Omental fat pad (tissue), 4 donors: ENCODE data around the gene CNGA2. TPM values are rescaled to one million over a fixed set of nuclear protein-coding genes. Genes with fewer than 3 reads are reported as not detected.

ENCODE experiments used
- ATAC-seq: fragments of 150-250 bp; one replicate; pipeline ENCODE4 v1.9.1; 2016; ENCODE audit warnings: mild to moderate bottlenecking, moderate library complexity; ENCODE audit not compliant: low FRiP score
- DNase-seq: peaks from one replicate; pipeline ENCODE4 v3.0.0-alpha.2; 2019; ENCODE audit warnings: low spot score
- total RNA-seq, 4 donors: library from RNA; depleted of rRNA; stranded (reverse); fragments of >200 nt; gene quantifications; one replicate each; pipeline ENCODE4 v1.1.0, GENCODE V29; 2016
- TF ChIP-seq, protein P1 (sequence below), 3 donors: fragments of 450-650 bp; IDR thresholded peaks; one replicate each; pipeline ENCODE4 v1.5.1; 2016 to 2017; ENCODE audit warnings: antibody characterized with exemption in 3 of 3, mild to moderate bottlenecking in 3 of 3, moderate library complexity in 2 of 3

Gene CNGA2
- total RNA-seq, 4 donors from 2014 or later = not detected

GRCh38 chrX:151701531-151701930, 33.0 kb upstream of the CNGA2 start:
- DNase-seq (no peak), ATAC-seq (no peak)
- TF ChIP-seq, protein P1, sequence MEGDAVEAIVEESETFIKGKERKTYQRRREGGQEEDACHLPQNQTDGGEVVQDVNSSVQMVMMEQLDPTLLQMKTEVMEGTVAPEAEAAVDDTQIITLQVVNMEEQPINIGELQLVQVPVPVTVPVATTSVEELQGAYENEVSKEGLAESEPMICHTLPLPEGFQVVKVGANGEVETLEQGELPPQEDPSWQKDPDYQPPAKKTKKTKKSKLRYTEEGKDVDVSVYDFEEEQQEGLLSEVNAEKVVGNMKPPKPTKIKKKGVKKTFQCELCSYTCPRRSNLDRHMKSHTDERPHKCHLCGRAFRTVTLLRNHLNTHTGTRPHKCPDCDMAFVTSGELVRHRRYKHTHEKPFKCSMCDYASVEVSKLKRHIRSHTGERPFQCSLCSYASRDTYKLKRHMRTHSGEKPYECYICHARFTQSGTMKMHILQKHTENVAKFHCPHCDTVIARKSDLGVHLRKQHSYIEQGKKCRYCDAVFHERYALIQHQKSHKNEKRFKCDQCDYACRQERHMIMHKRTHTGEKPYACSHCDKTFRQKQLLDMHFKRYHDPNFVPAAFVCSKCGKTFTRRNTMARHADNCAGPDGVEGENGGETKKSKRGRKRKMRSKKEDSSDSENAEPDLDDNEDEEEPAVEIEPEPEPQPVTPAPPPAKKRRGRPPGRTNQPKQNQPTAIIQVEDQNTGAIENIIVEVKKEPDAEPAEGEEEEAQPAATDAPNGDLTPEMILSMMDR (IDR thresholded peaks at IDR 0.05) = no peak

GRCh38 chrX:151702026-151702714, 32.4 kb upstream of the CNGA2 start:
- ATAC-seq = no peak
- TF ChIP-seq, protein P1 (IDR thresholded peaks at IDR 0.05) = no peak
- DNase-seq = no peak

DNA sequence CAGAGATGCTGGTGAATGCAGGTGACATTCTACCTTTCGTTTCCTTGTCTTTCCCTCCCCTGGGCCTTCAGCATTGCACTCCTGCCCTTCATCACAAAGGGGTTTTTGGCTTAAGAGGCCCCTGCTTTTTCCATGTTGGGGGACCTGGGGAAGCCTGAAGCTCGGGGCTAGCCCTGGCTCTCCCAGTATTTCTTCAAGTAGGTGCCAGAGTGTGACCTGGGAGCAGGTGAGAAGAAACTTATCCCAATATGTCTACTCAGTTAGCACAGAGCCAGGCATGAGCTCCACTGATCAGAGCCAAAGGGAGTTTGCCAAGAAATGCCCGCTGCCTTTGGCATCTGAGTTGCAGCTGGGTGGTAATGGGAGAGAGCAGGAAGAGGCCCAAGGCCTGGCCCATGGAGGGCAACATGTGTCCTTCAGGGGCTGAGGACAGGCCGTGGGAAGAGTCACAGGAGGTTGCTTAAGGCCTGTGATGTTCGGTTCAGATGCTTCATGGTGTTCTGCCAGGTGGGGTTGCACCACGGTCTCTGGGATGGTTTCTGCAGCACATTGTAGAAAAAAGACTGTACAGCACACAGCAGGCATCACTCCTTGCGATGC, 31.7 kb upstream of the CNGA2 start:
- no peak for ATAC-seq
- no peak for DNase-seq
- TF ChIP-seq, protein P1 (IDR thresholded peaks at IDR 0.05) = no peak

DNA sequence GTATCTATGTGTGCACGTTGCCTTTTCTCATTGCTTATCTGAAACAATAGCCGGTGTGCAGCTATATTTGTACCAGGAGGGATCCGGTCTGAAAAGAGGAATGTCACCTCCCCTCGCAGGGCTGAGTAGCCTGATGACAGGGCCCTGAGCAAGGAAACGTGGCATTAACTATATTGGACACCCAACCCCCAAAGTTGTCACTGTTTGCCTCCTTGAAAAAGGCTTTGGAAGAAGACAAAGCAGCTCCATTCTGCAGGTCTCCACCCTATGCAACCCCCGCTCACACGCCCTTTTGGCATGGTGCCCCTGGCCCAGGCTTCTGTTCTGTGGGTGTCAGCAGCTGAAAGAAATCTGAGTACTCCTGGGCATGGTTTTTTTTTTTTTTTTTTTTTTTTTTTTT, 31.1 kb upstream of the CNGA2 start:
- TF ChIP-seq, protein P1 (IDR thresholded peaks at IDR 0.05) = no peak
- DNase-seq = no peak
- ATAC-seq = no peak

DNA sequence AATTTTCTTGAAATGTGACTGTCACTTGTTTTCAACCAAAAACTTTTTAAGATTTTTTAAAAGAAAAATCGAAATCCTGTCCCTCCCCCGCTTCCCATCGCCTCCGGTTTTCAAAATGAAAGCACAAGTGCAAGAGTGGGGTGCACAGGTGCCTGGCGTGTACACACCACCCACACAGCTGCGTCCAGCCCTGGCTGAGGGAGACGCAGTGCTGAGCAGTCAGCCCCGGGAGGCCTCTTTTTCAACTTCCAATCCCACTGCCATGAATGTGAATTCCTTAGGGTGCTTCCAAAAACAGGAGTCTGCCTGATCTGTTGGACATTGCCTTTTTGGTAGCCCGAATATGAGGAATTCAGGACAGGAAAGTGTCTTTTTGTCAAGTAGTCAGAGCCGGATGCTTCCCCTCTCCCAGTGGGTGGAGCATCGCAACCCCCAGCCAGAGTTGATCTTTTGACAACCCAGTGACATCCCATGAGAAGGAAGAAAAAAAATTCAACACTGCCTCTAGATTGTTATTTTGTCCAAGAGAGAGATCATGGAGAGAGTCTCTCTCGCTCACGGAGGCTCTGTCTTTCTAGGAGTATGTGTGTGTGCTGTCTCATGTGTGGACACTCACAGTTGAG, 30.4 kb upstream of the CNGA2 start:
- TF ChIP-seq, protein P1 (IDR thresholded peaks at IDR 0.05) = no peak
- no peak for ATAC-seq
- no peak for DNase-seq

DNA sequence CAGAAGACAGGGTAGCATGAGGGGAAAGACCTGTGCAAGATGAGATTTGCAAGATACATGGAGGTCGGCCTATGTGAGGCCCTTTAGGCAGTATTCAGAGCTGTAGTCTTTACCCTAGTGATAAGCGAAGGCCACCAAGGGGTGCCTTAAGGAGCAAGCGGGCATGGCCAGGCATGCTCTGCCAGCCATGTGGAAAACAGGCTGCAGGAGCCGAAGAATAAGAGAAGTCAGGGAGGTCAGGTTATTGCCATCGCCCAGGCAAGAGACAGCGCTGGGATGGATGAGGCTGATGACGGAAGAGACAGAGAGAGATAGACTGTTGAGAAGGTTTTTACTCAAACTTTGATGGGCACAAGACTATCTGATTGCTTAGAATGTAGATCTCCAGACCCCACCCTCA, 25.7 kb upstream of the CNGA2 start:
- no peak for DNase-seq

More for the DNA sequence above, 25.7 kb upstream of the CNGA2 start:
- no peak for ATAC-seq
- TF ChIP-seq, protein P1 (IDR thresholded peaks at IDR 0.05) = no peak
